ENCODE results near the gene MBD3L4.

The MBD3L4 gene

DNA sequence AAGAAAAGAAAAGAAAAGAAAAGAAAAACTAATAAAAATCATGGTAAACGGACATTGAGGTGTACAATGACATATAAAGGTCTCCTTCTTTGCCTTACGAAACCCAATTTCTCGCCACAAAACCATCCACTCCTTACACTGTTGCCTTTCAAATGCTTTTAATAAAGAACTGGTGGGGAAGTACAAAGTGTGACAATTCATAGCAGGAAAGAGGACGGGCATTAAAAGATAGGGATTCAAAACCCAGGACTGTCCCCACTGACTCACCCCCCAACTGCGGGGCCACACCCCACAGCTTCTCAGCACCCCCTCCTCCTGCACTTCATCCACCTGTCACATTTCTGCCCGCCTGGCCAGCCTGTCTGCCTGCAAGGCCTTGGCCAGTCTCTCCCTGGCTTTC lies 21.2 kb downstream of the MBD3L4 start:
- in situ Hi-C loops (cut with MboI; ENCODE audit: low pct_unique_long_range_greater_than_20kb, low sequenced_read_pairs, unreplicated experiment): no loop called here
- TF ChIP-seq, protein P1, sequence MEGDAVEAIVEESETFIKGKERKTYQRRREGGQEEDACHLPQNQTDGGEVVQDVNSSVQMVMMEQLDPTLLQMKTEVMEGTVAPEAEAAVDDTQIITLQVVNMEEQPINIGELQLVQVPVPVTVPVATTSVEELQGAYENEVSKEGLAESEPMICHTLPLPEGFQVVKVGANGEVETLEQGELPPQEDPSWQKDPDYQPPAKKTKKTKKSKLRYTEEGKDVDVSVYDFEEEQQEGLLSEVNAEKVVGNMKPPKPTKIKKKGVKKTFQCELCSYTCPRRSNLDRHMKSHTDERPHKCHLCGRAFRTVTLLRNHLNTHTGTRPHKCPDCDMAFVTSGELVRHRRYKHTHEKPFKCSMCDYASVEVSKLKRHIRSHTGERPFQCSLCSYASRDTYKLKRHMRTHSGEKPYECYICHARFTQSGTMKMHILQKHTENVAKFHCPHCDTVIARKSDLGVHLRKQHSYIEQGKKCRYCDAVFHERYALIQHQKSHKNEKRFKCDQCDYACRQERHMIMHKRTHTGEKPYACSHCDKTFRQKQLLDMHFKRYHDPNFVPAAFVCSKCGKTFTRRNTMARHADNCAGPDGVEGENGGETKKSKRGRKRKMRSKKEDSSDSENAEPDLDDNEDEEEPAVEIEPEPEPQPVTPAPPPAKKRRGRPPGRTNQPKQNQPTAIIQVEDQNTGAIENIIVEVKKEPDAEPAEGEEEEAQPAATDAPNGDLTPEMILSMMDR (IDR thresholded peaks at IDR 0.05; ENCODE audit: extremely low read depth, insufficient read depth, missing control alignments): no peak
- DNase-seq (ENCODE audit: low spot score): no peak

GRCh38 chr19:7013678-7014077 lies 26.3 kb downstream of the MBD3L4 start:
- peak; percentile 57 for DNase-seq (ENCODE audit: low spot score)
- in situ Hi-C loops (cut with MboI; ENCODE audit: low pct_unique_long_range_greater_than_20kb, low sequenced_read_pairs, unreplicated experiment): no loop called here
- TF ChIP-seq, protein P1 (IDR thresholded peaks at IDR 0.05; ENCODE audit: extremely low read depth, insufficient read depth, missing control alignments): peak; percentile 1

GRCh38 chr19:7010722-7011593 lies 29.0 kb downstream of the MBD3L4 start:
- in situ Hi-C loops (cut with MboI; ENCODE audit: low pct_unique_long_range_greater_than_20kb, low sequenced_read_pairs, unreplicated experiment): no loop called here
- peak; percentile 37 for DNase-seq (ENCODE audit: low spot score)
- TF ChIP-seq, protein P1 (IDR thresholded peaks at IDR 0.05; ENCODE audit: extremely low read depth, insufficient read depth, missing control alignments): no peak

DNA sequence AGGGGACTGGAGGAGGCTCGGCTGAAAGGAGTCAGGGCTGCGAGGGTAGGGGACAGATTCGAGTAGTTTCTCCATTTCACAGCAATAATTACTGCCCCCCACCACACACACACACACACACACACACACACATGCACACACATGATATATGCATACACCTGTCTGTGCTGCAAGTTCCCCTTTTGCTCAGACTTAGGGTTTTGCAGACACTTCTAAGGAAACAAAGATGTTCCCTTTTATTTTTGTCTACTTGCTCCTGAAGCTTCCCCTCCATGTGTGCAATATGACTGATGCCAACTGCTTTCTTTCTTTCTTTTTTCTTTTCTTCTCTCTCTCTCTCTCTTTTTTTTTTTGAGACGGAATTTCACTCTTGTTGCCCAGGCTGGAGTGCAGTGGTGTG lies 32.1 kb downstream of the MBD3L4 start:
- in situ Hi-C loops (cut with MboI; ENCODE audit: low pct_unique_long_range_greater_than_20kb, low sequenced_read_pairs, unreplicated experiment): no loop called here
- TF ChIP-seq, protein P1 (IDR thresholded peaks at IDR 0.05; ENCODE audit: extremely low read depth, insufficient read depth, missing control alignments): no peak
- DNase-seq (ENCODE audit: low spot score): no peak

GRCh38 chr19:7006135-7006704 lies 33.8 kb downstream of the MBD3L4 start:
- in situ Hi-C loops (cut with MboI; ENCODE audit: low pct_unique_long_range_greater_than_20kb, low sequenced_read_pairs, unreplicated experiment): no loop called here

DNA sequence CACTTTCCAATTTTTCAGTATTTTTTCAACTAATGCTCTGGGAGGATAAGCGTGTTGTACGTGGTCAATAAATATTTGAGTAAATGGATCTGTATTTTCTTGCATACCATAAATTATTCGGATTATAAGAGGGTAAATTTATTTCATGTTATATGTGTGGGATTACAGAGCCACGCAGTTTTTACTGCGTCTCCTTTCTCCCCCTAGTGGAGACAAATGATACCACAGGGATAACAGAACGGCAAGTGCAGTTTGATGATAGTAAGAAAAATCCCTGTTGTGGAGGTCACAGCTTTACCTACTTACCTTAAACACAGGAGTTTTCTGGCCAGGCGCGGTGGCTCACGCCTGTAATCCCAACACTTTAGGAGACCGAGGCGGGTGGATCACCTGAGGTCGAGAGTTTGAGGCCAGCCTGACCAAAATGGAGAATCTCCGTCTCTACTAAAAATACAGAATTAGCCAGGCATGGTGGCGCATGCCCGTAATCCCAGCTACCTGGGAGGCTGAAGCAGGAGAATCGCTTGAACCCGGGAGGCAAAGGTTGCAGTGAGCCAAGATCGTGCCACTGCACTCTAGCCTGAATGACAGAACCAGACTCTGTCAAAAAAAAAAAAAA lies 35.6 kb downstream of the MBD3L4 start:
- TF ChIP-seq, protein P1 (IDR thresholded peaks at IDR 0.05; ENCODE audit: extremely low read depth, insufficient read depth, missing control alignments): peak; percentile 50
- DNase-seq (ENCODE audit: low spot score): peak; percentile 38

More at GRCh38 chr19:7006135-7006704, 33.8 kb downstream of the MBD3L4 start:
- DNase-seq (ENCODE audit: low spot score): no peak
- TF ChIP-seq, protein P1 (IDR thresholded peaks at IDR 0.05; ENCODE audit: extremely low read depth, insufficient read depth, missing control alignments): no peak

More for the DNA sequence above, 35.6 kb downstream of the MBD3L4 start:
- in situ Hi-C loops (cut with MboI; ENCODE audit: low pct_unique_long_range_greater_than_20kb, low sequenced_read_pairs, unreplicated experiment): no loop called here

Data from GM13977 (cell line).